Glomerular endothelial cell (primary cell): ENCODE measurements around the gene SLC15A5. TPM values are rescaled to one million over a fixed set of nuclear protein-coding genes. Genes with fewer than 3 reads are reported as not detected.

Source experiments
- DNase-seq: peaks from one replicate; pipeline ENCODE4 v3.0.0-alpha.2; 2011; ENCODE audit warnings: low read depth, low spot score; ENCODE audit errors: extremely low read depth
- total RNA-seq: library from RNA; depleted of rRNA; stranded (reverse); fragments of >200 nt; gene quantifications from 2 replicates; pipeline ENCODE4 v1.2.3, GENCODE V29; 2015

Gene SLC15A5
- total RNA-seq, 1 donor from 2014 or later = not detected

DNA sequence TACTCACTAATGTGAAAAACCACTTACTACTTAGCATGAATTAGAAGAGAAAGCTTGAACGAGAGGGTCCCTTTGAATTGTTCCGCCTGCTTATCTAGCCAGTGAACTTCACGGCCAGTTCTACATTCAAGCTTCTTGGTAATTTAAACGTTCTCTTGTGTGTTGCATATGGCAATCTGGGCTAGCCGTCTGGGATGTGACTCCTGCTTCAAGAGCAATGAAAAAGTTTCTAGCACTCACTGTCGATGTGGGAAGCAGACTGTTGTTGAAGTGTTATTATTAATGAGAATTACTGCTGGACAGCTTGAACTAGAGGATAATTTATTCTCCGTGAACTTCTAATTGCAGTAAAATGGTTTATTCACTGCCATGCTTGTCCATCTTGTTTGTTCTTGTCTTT is 93.9 kb downstream of the SLC15A5 start:
- DNase-seq = no peak

DNA sequence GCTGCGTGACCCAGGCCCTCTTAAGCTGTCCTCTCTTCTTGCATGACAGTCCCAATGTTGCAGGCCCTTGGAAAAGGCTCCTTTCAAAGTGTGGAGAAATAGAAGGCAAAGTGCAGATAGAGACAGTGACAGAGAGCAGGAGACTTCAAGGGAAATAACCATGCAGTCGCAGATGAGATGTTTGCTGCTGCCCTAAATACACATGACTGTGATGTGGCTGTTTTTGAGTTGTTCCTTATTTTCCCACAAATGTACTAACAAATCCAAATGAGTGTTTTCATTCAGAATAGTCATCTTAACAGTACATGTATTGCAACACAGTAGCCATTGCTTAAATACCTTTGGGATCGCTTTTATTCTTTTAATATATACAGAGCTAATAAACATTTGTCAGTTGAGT is 101.6 kb downstream of the SLC15A5 start:
- no peak for DNase-seq

DNA sequence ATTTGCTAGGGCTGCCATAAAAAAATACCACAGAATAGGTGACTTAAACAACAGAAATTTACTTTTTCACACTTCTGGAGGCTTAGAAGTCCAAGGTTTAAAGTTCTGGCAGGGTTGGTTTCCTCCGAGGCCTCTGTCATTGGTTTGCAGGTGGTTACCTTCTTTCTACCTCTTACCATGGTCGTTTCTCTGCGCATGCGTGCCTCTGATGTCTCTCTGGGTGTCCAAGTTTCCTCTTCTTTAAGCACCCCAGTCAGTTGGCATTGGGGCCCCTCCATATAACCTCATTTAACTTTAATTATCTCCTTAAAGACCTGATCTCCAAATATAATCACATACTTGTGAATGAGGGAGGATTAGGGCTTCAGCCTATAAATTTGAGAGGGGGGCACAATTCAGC is 103.2 kb downstream of the SLC15A5 start:
- no peak for DNase-seq

DNA sequence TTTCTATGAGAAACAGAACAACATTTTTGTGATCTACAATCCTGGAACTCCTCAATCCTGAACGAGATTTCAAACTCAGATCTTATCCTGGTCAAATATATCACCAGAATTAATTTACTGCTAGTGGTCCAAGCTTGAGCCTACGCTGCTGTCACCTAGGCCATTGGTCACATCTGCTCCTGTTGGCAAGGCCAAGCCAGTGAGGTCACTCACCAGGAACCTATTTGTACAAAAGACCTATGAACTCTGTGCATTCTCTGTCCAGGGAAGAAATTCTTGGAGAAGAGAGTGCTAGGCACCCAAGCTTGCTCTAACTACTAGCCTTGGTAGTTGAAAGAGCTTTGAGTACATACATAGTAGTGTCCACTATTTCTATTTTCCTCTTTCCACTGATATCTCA is 106.1 kb downstream of the SLC15A5 start:
- DNase-seq = no peak

DNA sequence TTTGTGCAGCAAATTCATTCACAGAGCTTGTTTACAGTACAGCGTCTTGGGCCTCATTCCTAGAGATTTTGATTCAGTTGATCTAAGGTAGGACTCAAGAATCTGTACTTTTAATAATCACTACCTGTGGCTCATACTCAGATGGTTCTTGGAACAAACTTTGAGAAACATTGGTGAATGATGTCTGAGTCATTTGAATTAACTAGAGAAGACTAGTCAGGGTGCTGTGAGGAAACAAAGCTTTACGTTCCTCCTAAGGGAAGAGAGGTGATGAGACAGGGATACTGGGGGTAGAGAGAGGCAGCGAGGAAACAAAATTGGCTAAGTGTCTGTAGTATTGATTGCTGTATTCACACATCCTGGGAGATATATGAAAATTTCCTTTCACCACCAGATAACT is 109.4 kb downstream of the SLC15A5 start:
- DNase-seq = no peak

DNA sequence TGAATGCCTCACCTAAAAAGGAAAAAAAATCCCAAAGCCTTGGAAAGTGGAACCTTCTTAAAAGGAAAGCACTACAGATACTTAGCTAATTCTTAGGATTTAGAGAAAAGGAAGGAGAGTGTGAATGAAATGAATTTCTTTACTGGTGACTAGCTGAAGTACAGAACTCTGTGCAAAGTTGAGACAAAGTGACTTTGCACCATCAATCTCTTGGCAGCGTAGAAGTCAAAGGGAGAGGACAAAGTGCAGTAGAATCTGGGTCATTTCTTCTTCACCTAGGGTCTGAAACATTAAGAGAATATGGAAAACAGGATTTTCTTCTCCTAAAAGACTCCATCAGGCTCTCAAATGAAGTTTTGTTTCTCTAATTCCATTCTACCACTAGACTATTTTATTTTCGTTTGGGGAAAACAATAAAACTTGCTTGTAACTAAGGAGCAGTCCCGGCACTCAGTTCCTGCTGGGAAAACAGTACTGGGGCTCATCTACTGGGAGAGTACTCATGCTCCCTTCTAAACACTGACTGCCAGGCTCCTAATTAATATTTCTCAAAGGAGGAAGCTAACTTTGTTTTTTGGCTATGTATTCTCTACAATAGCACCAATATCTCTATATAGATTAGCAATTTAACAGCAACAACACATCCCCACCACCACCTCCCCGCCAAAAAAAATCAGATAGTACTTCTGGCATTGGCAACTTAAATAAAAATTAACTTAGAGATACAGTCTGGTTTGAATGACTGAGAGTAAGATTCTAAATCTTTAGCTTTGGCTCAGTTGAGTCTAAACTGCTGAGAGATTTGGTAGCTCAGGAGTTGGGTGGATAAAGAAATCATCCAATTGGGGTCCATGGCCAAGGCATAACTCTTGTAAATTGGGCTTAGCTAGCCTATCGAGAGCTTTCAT is 110.7 kb downstream of the SLC15A5 start:
- DNase-seq = no peak

DNA sequence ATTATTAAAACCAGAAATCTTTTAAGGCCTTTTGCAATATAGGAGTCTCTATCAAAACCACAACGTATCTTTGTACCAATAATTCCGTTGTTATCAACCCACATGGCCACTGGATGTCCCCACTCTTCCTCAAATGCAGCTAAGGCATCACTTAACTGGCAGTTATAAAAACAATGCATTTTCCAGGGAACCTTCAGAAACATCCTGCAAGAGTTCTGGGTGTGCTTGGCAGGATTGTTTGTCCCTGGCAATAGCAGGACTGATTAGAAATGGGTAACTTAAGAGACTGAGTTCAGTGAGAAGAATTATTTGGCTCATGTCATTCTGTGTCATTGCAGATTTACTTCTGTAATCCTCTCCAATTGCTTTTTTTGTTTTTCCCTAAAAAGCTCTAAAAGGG is 112.0 kb downstream of the SLC15A5 start:
- no peak for DNase-seq

DNA sequence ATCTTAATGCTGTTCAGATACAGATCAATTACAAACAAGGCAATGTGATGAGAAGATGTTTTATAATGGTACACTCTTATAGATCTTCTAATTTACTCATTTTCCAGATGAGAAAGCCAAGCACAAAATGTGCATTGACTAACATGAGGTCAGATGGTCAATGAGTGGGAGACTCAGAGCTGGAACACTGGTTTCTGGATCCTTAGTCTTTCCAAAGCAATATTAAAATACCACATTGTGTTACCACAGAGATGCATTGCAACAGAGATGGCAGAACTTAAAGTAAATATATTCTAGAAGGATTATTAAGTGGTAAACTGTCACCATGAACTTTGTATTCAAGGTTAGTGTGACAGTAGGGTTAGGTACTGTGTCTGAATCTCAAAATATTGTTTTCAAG is 113.6 kb downstream of the SLC15A5 start:
- DNase-seq = no peak

DNA sequence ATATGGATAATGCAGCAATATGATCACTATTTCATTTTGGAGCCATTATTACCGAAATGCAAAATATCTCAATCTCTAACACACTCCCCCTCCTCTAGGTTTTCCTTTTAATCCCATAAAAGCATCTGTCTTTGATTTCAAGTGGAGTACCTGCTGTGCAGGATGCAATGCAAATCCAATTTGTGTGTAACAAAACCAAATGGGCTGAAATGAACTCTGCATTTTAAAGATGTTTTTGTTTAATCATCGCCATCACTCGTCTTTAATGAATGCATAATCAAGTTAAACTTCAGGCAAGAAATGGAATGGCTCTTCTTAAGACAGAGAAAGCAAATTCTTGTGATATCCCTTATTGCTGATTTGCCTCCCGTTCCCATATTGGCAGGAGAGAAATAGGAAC is 114.3 kb downstream of the SLC15A5 start:
- DNase-seq = no peak

DNA sequence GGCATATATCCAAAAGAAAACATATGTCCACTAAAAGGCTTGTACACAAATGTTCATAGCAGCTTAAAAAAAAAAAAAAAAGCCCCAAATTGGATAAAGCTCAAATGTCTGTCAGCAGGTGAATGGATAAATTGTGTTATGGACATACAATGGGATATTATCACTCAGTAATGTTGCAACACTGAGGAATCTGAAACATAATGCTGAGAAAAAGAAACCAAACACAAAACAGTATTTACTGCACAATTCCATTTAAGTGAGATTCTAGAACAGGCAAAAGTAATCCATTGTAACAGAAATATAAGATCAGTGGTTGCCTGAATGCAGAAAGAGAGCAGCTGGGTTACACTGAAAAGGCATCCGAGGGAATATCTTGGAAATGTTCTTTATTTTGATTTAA is 117.9 kb downstream of the SLC15A5 start:
- no peak for DNase-seq

DNA sequence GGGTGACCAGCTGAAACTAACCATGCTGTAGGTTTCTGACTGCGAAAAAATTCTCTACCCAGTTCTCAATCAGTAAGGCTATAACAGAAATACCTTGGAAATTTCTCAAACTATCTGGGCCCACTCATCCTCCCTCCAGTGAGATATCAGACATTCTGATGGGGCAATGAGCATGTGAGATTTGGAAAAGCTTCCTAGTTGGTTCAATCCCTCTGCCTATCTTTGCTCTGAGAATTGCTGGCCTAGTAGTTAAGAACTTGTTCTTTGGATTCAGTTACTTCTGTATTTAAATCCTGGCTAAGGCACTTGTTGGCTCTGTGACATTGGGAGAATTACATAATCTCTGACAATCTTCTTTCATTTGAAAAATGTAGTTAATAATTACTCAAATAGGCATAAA is 119.4 kb downstream of the SLC15A5 start:
- no peak for DNase-seq

DNA sequence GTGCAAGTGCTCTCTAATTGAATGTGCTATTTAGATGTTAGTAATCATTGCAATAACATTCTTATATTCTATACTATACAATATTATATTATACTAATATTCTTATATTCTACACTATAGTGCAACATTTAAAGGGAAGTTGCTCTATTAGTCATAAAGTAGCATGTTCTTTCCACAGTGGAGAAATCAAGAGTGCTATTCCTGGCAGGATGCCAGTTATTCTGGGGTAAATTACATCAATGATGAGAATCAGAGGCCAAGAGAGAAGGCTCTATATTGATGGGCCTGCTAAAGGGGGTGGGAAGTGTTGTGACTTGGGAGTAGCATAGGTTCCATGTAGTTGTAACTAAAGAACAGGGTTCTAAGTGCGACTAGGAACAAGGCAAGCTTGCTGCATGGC is 121.5 kb downstream of the SLC15A5 start:
- no peak for DNase-seq

DNA sequence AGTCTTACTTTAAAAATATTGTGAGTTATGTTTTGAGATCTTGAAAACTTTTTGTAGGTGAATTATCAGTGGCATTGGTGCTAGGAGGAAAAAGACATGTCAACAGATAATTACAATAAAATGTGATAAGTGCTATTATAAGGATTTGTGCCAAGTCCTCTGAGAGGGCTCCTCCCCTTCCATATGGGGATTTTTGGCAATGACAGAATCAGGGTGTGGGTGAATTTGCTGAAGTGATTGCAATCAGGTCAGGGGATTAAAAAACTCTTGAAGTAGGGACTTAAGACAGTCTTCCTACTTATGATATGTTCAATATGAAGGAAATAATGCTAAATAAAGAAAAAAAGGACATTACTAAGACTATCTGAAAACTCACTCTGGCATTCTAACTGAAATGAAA is 122.5 kb downstream of the SLC15A5 start:
- DNase-seq = no peak

DNA sequence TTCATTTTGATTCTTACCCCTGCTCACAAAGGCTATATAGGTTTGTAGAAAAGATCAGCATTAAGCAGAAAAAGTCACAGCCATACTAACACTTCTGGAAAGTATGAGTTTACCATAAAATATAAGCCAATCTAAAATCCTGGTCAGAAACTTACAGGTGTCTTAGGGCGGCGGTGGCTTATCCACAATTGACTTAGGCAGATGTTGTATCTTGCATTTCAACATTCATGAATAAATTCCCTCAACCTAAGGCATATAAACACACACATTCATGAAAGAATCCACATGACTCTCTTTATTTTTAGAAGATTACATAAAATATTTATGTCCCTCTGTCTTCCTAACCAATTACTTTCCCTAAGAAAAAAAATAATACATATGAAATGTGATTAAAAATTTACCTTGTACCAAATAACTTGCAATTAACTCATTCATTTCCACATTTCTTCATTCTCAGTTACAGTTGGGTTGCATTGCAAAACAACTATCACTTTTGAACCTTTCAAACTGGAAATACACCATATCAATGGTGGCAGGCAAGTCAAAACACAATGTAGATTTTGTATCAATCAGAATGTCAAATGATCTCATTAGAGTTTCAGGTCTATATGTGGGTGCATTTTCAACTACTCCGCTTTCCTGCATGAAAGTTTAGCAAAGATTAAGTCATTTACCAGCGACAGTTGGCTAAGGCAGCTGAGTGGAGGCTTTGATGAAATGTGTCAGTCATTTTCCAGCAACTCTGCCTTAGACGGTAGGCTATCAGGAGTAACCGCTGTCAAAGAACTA is 124.4 kb downstream of the SLC15A5 start:
- no peak for DNase-seq

DNA sequence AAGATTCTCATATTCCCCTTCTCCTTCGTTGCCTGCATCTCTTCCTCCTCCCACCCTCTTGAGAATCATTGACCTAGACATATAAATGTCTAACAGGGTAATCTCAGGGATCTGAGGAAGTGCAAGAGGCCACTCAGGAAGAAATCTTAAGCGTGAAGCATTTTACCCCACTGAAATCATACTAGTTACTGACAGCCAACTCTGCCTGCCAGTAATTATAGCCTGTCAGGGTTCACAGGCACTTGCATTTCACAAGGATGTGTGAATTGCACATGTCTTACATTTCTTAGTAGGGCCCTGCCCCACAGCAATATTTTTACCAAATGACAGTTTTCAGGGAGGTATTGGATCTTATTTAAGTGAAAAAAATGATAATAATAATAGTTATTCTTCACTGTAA is 127.2 kb downstream of the SLC15A5 start:
- no peak for DNase-seq

DNA sequence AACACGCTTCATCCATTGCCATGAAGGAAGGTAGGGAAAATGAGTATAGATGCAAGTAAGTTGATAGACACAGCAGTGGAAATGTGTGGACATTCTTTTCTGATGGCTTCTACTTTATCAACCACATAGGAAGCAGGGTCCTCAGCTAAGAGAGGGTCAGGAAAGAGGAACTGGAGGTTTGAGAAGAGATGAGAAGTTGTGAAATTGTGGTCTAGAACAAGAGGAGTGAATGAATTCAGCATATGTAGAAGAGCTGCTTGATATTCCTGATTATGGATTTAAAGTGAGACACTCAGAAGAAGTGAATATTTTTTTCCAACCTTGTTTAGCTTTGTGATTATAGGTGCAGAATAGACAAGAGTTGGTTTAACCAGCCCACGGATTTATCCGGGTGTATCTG is 128.5 kb downstream of the SLC15A5 start:
- DNase-seq = no peak

Other genes starting within 250 kb of the SLC15A5 start
- 4.7 and 26.9 TPM in 2 replicates for gene MGST1, start 70.0 kb upstream of the SLC15A5 start, total RNA-seq